Measurements from ENCODE around the gene PRKAG1. TPM values are rescaled to one million over a fixed set of nuclear protein-coding genes. Genes with fewer than 3 reads are reported as not detected.

The PRKAG1 gene
- total RNA-seq, 2 experiments from 2014 or later = 49.4 to 50.9 TPM

- peaks cover 32% of the 10 kb centered on the region for H3K36me3 Mint-ChIP-seq (ENCODE audit: low read depth)
- no peaks in the 10 kb centered on the region for H3K4me1 Mint-ChIP-seq (ENCODE audit: low read depth)
- peak overlapping the region; percentile 13 for H3K27ac Mint-ChIP-seq
- H3K4me3 Mint-ChIP-seq = no peak overlapping the region
- intact Hi-C loops (cut with micrococcal nuclease) = no loop called here
- CTCF ChIA-PET = interaction anchor here (0.5 to 1.2 kb wide), 5 partner anchors 11 to 116 kb away, joined by 3 to 5 read pairs (median 4); no protein-coding TSS in a partner anchor
- no peak for DNase-seq
- H3K9me3 Mint-ChIP-seq = no peaks in the 10 kb centered on the region
- no peaks in the 10 kb centered on the region for H3K27me3 Mint-ChIP-seq (ENCODE audit: low read depth)
Observed at GRCh38 chr12:49027846-49028555, 9.4 kb upstream of the PRKAG1 start.

- peaks cover 34% of the 10 kb centered on the region for H3K36me3 Mint-ChIP-seq (ENCODE audit: low read depth)
- DNase-seq = no peak
- H3K4me3 Mint-ChIP-seq = no peak overlapping the region
- no peaks in the 10 kb centered on the region for H3K27me3 Mint-ChIP-seq (ENCODE audit: low read depth)
- CTCF ChIA-PET = interaction anchor here (0.6 to 1.2 kb wide), 3 partner anchors 17 to 74 kb away, joined by 3 to 4 read pairs (median 3); no protein-coding TSS in a partner anchor
- H3K4me1 Mint-ChIP-seq (ENCODE audit: low read depth) = no peaks in the 10 kb centered on the region
- intact Hi-C loops (cut with micrococcal nuclease) = no loop called here
- no peaks in the 10 kb centered on the region for H3K9me3 Mint-ChIP-seq
- H3K27ac Mint-ChIP-seq = no peak overlapping the region
Observed at GRCh38 chr12:49026678-49027480, 8.3 kb upstream of the PRKAG1 start.

GRCh38 chr12:49026101-49026500 is 7.5 kb upstream of the PRKAG1 start:
- Mint-ChIP-seq H3K27ac (no peak overlapping the region), H3K4me3 (no peak overlapping the region), H3K27me3 (ENCODE audit: low read depth) (no peaks in the 10 kb centered on the region), H3K9me3 (no peaks in the 10 kb centered on the region), H3K4me1 (ENCODE audit: low read depth) (no peaks in the 10 kb centered on the region), H3K36me3 (ENCODE audit: low read depth) (peaks cover 37% of the 10 kb centered on the region)
- DNase-seq = no peak
- intact Hi-C loops (cut with micrococcal nuclease) = no loop called here
- CTCF ChIA-PET = interaction anchor here (0.9 to 2.1 kb wide), 3 partner anchors 17 to 38 kb away, joined by 3 to 7 read pairs (median 3); no protein-coding TSS in a partner anchor

- peaks cover 34% of the 10 kb centered on the region for H3K36me3 Mint-ChIP-seq (ENCODE audit: low read depth)
- no peak for DNase-seq
- no peaks in the 10 kb centered on the region for H3K9me3 Mint-ChIP-seq
- no peaks in the 10 kb centered on the region for H3K27me3 Mint-ChIP-seq (ENCODE audit: low read depth)
- intact Hi-C loops (cut with micrococcal nuclease) = no loop called here
- no peak overlapping the region for H3K4me3 Mint-ChIP-seq
- no peaks in the 10 kb centered on the region for H3K4me1 Mint-ChIP-seq (ENCODE audit: low read depth)
- H3K27ac Mint-ChIP-seq = no peak overlapping the region
- CTCF ChIA-PET = interaction anchor here (0.9 to 2.1 kb wide), 2 partner anchors 18 to 34 kb away, joined by 3 to 7 read pairs; no protein-coding TSS in a partner anchor
Observed at GRCh38 chr12:49025463-49025862, 6.9 kb upstream of the PRKAG1 start.

- CTCF ChIA-PET = interaction anchor here (2.1 kb wide), 1 partner anchor 19 kb away, joined by 7 read pairs; no protein-coding TSS in a partner anchor
- no peaks in the 10 kb centered on the region for H3K9me3 Mint-ChIP-seq
- H3K36me3 Mint-ChIP-seq (ENCODE audit: low read depth) = peaks cover 33% of the 10 kb centered on the region
- no peak overlapping the region for H3K4me3 Mint-ChIP-seq
- H3K27me3 Mint-ChIP-seq (ENCODE audit: low read depth) = no peaks in the 10 kb centered on the region
- intact Hi-C loops (cut with micrococcal nuclease) = no loop called here
- no peak for DNase-seq
- H3K4me1 Mint-ChIP-seq (ENCODE audit: low read depth) = peaks cover 5% of the 10 kb centered on the region
- H3K27ac Mint-ChIP-seq = no peak overlapping the region
Observed at GRCh38 chr12:49024543-49024942, 6.0 kb upstream of the PRKAG1 start.

- CTCF ChIA-PET = interaction anchor here (1.1 kb wide), 1 partner anchor 36 kb away, joined by 6 read pairs; no protein-coding TSS in a partner anchor
- Mint-ChIP-seq H3K4me3 (no peak overlapping the region), H3K36me3 (ENCODE audit: low read depth) (peaks cover 34% of the 10 kb centered on the region), H3K4me1 (ENCODE audit: low read depth) (peaks cover 10% of the 10 kb centered on the region), H3K27me3 (ENCODE audit: low read depth) (no peaks in the 10 kb centered on the region), H3K27ac (no peak overlapping the region), H3K9me3 (no peaks in the 10 kb centered on the region)
- intact Hi-C loops (cut with micrococcal nuclease) = no loop called here
- no peak for DNase-seq
Observed at GRCh38 chr12:49023812-49024211, 5.2 kb upstream of the PRKAG1 start.

GRCh38 chr12:49022558-49023178 is 4.1 kb upstream of the PRKAG1 start:
- peaks cover 29% of the 10 kb centered on the region for H3K36me3 Mint-ChIP-seq (ENCODE audit: low read depth)
- H3K27me3 Mint-ChIP-seq (ENCODE audit: low read depth) = no peaks in the 10 kb centered on the region
- intact Hi-C loops (cut with micrococcal nuclease) = no loop called here
- no peak for DNase-seq
- H3K9me3 Mint-ChIP-seq = no peaks in the 10 kb centered on the region
- CTCF ChIA-PET = interaction anchor here (0.7 to 1.1 kb wide), 3 partner anchors 21 to 34 kb away, joined by 3 to 6 read pairs (median 4); no protein-coding TSS in a partner anchor
- peaks cover 14% of the 10 kb centered on the region for H3K4me1 Mint-ChIP-seq (ENCODE audit: low read depth)
- no peak overlapping the region for H3K4me3 Mint-ChIP-seq
- no peak overlapping the region for H3K27ac Mint-ChIP-seq

GRCh38 chr12:49021292-49021915 is 2.8 kb upstream of the PRKAG1 start:
- H3K36me3 Mint-ChIP-seq (ENCODE audit: low read depth) = peaks cover 21% of the 10 kb centered on the region
- H3K9me3 Mint-ChIP-seq = no peaks in the 10 kb centered on the region
- intact Hi-C loops (cut with micrococcal nuclease) = no loop called here
- H3K27me3 Mint-ChIP-seq (ENCODE audit: low read depth) = no peaks in the 10 kb centered on the region
- H3K27ac Mint-ChIP-seq = no peak overlapping the region
- CTCF ChIA-PET = interaction anchor here (0.8 to 2.4 kb wide), 4 partner anchors 18 to 24 kb away, joined by 3 to 10 read pairs (median 6); no protein-coding TSS in a partner anchor
- no peak overlapping the region for H3K4me3 Mint-ChIP-seq
- DNase-seq = no peak
- H3K4me1 Mint-ChIP-seq (ENCODE audit: low read depth) = peaks cover 25% of the 10 kb centered on the region

- intact Hi-C loops (cut with micrococcal nuclease) = no loop called here
- Mint-ChIP-seq H3K27me3 (ENCODE audit: low read depth) (no peaks in the 10 kb centered on the region), H3K9me3 (no peaks in the 10 kb centered on the region), H3K27ac (no peak overlapping the region), H3K4me3 (no peak overlapping the region), H3K36me3 (ENCODE audit: low read depth) (peaks cover 22% of the 10 kb centered on the region), H3K4me1 (ENCODE audit: low read depth) (peaks cover 32% of the 10 kb centered on the region)
- DNase-seq = no peak
- CTCF ChIA-PET = interaction anchor here (0.9 to 2.4 kb wide), 9 partner anchors 17 to 169 kb away, joined by 4 to 10 read pairs (median 6); partner anchors contain the start of gene DDX23
Observed at GRCh38 chr12:49020441-49020840, 1.9 kb upstream of the PRKAG1 start.

- CTCF ChIA-PET = interaction anchor here (0.6 to 2.4 kb wide), 17 partner anchors 11 to 168 kb away, joined by 3 to 10 read pairs (median 4); partner anchors contain the start of gene DDX23
- no peaks in the 10 kb centered on the region for H3K9me3 Mint-ChIP-seq
- peak overlapping the region; percentile 87 for H3K4me3 Mint-ChIP-seq
- DNase-seq = peak; percentile 59
- peaks cover 34% of the 10 kb centered on the region for H3K4me1 Mint-ChIP-seq (ENCODE audit: low read depth)
- no peaks in the 10 kb centered on the region for H3K27me3 Mint-ChIP-seq (ENCODE audit: low read depth)
- H3K36me3 Mint-ChIP-seq (ENCODE audit: low read depth) = peaks cover 22% of the 10 kb centered on the region
- H3K27ac Mint-ChIP-seq = peak overlapping the region; percentile 94
- intact Hi-C loops (cut with micrococcal nuclease) = loop anchor here (1.0 kb wide), 1 partner anchor 215 kb away; no protein-coding TSS in a partner anchor
Observed at GRCh38 chr12:49019443-49020324, 1.1 kb upstream of the PRKAG1 start.

- intact Hi-C loops (cut with micrococcal nuclease) = loop anchor here (1.0 kb wide), 1 partner anchor 215 kb away; no protein-coding TSS in a partner anchor
- peak overlapping the region; percentile 87 for H3K4me3 Mint-ChIP-seq
- no peak for DNase-seq
- peaks cover 36% of the 10 kb centered on the region for H3K4me1 Mint-ChIP-seq (ENCODE audit: low read depth)
- peaks cover 22% of the 10 kb centered on the region for H3K36me3 Mint-ChIP-seq (ENCODE audit: low read depth)
- CTCF ChIA-PET = interaction anchor here (0.6 to 1.9 kb wide), 10 partner anchors 12 to 149 kb away, joined by 3 to 7 read pairs (median 4); no protein-coding TSS in a partner anchor
- H3K27me3 Mint-ChIP-seq (ENCODE audit: low read depth) = no peaks in the 10 kb centered on the region
- no peaks in the 10 kb centered on the region for H3K9me3 Mint-ChIP-seq
- peak overlapping the region; percentile 94 for H3K27ac Mint-ChIP-seq
Observed at GRCh38 chr12:49019120-49019430, 499 bp upstream of the PRKAG1 start.
